IMR-90 (cell line): ENCODE data around the gene LGALS1. TPM values are rescaled to one million over a fixed set of nuclear protein-coding genes. Genes with fewer than 3 reads are reported as not detected.

Source experiments
- ATAC-seq: fragments of 200-7000 bp; cut with Tn5 transposase; 2 replicates; pipeline ENCODE4 v1.9.1; 2020; ENCODE audit warnings: low read depth, mild to moderate bottlenecking, moderate library complexity
- BruUV-seq: library from RNA; stranded (reverse); fragments of 400-500 nt; replicated peaks from 2 replicates; lab custom pipeline; 2021; lab: Mats Ljungman, UMichigan
- CTCF ChIA-PET: fragments of 300-600 bp; formaldehyde crosslinking; extraction: SDS; loops from one replicate; lab custom pipeline; 2021; ENCODE audit warnings: antibody characterized with exemption; lab: Yijun Ruan, JAX
- POLR2A ChIA-PET: fragments of 300-600 bp; sonication (Branson Sonifier 250); formaldehyde crosslinking; loops from one replicate; lab custom pipeline; 2022; ENCODE audit warnings: antibody characterized with exemption; ENCODE audit not compliant: unreplicated experiment; lab: Charles Lee
- DNase-seq: peaks from one replicate; pipeline ENCODE4 v3.0.0; 2013
- H2AFZ ChIP-seq: replicated peaks from 2 replicates; pipeline ENCODE3; 2013; ENCODE audit warnings: low read length, mild to moderate bottlenecking; ENCODE audit not compliant: poor library complexity
- H2AK5ac ChIP-seq: 2 replicates; pipeline ENCODE4 v1.6.1; 2013; ENCODE audit warnings: low read depth, low read length, inconsistent platforms
- H2AK9ac ChIP-seq: replicated peaks from 2 replicates; pipeline ENCODE3; 2013; ENCODE audit warnings: mild to moderate bottlenecking, low read depth, low read length, moderate library complexity; ENCODE audit not compliant: poor library complexity
- H2BK120ac ChIP-seq: 2 replicates; pipeline ENCODE4 v1.6.1; 2013; ENCODE audit warnings: low read depth, low read length, inconsistent platforms
- H2BK15ac ChIP-seq: 3 replicates; pipeline ENCODE4 v1.6.1; 2013; ENCODE audit warnings: low read depth, low read length, inconsistent platforms
- H2BK20ac ChIP-seq: 2 replicates; pipeline ENCODE4 v1.6.1; 2013; ENCODE audit warnings: low read depth, mild to moderate bottlenecking, inconsistent platforms, low read length, moderate library complexity
- H2BK5ac ChIP-seq: 2 replicates; pipeline ENCODE4 v1.6.1; 2013; ENCODE audit warnings: mild to moderate bottlenecking, low read depth, low read length, inconsistent platforms; ENCODE audit not compliant: poor library complexity, severe bottlenecking
- H3K14ac ChIP-seq: replicated peaks from 2 replicates; pipeline ENCODE4 v1.6.1; 2013; ENCODE audit warnings: low read depth, low read length, inconsistent platforms
- H3K18ac ChIP-seq: 2 replicates; pipeline ENCODE4 v1.6.1; 2013; ENCODE audit warnings: low read depth, low read length, control low read depth
- H3K23ac ChIP-seq: 2 replicates; pipeline ENCODE4 v1.6.1; 2013; ENCODE audit warnings: low read depth, low read length, inconsistent platforms
- H3K27ac ChIP-seq: 2 replicates; pipeline ENCODE4 v1.5.1; 2013; ENCODE audit warnings: mild to moderate bottlenecking, control low read depth, low read length; ENCODE audit not compliant: insufficient read depth
- H3K27me3 ChIP-seq: 2 replicates; pipeline ENCODE4 v1.6.1; 2013; ENCODE audit warnings: low read length; ENCODE audit not compliant: control insufficient read depth, insufficient read depth
- H3K36me3 ChIP-seq: 2 replicates; pipeline ENCODE4 v1.6.1; 2013; ENCODE audit warnings: low read length, mixed read lengths; ENCODE audit not compliant: control insufficient read depth, insufficient read depth
- H3K4ac ChIP-seq: 2 replicates; pipeline ENCODE4 v1.6.1; 2013; ENCODE audit warnings: low read depth, low read length, inconsistent platforms
- H3K4me1 ChIP-seq: 2 replicates; pipeline ENCODE4 v1.6.1; 2013; ENCODE audit warnings: low read length, mixed read lengths; ENCODE audit not compliant: control insufficient read depth, insufficient read depth
- H3K4me2 ChIP-seq: 2 replicates; pipeline ENCODE4 v1.6.1; 2013; ENCODE audit warnings: low read depth, mild to moderate bottlenecking, control low read depth, low read length, moderate library complexity
- H3K4me3 ChIP-seq: 2 replicates; pipeline ENCODE4 v1.5.1; 2013; ENCODE audit warnings: low read depth, mild to moderate bottlenecking, control low read depth, low read length, moderate library complexity; ENCODE audit not compliant: insufficient read depth
- H3K56ac ChIP-seq: 2 replicates; pipeline ENCODE4 v1.6.1; 2013; ENCODE audit warnings: low read length, inconsistent platforms; ENCODE audit not compliant: insufficient read depth; ENCODE audit errors: extremely low read depth
- H3K79me1 ChIP-seq, 2 experiments: 2 replicates each; pipeline ENCODE4 v1.6.1; 2013; ENCODE audit warnings: low read length in 2 of 2, inconsistent platforms in 1 of 2, low read depth in 1 of 2
- H3K9ac ChIP-seq: 2 replicates; pipeline ENCODE4 v1.6.1; 2013; ENCODE audit warnings: low read depth, low read length, control low read depth
- H3K9me1 ChIP-seq: 2 replicates; pipeline ENCODE4 v1.6.1; 2013; ENCODE audit warnings: low read length, inconsistent platforms; ENCODE audit not compliant: insufficient read depth
- H3K9me3 ChIP-seq: 2 replicates; pipeline ENCODE4 v1.6.1; 2013; ENCODE audit warnings: low read length; ENCODE audit not compliant: control insufficient read depth, insufficient read depth
- H4K20me1 ChIP-seq: 2 replicates; pipeline ENCODE4 v1.6.1; 2013; ENCODE audit warnings: low read length, inconsistent platforms; ENCODE audit not compliant: insufficient read depth
- H4K5ac ChIP-seq: 2 replicates; pipeline ENCODE4 v1.6.1; 2013; ENCODE audit warnings: mild to moderate bottlenecking, low read depth, low read length, control low read depth
- H4K8ac ChIP-seq, 2 experiments: 2 replicates each; pipeline ENCODE4 v1.6.1; 2013; ENCODE audit warnings: low read depth in 2 of 2, low read length in 2 of 2, control low read depth in 1 of 2, inconsistent platforms in 1 of 2
- H4K91ac ChIP-seq: 2 replicates; pipeline ENCODE4 v1.6.1; 2013; ENCODE audit warnings: low read depth, low read length, inconsistent platforms; ENCODE audit not compliant: insufficient read depth
- BHLHE40 ChIP-seq: fragments of 150-350 bp; IDR thresholded peaks from 2 replicates; pipeline ENCODE4 v1.6.1; 2016; ENCODE audit warnings: mild to moderate bottlenecking, low read depth, low read length
- CEBPB ChIP-seq: IDR thresholded peaks from 2 replicates; pipeline ENCODE4 v1.6.1; 2012; ENCODE audit warnings: low read depth, low read length, improper control_type of control experiment
- CHD1 ChIP-seq: IDR thresholded peaks from 2 replicates; pipeline ENCODE4 v1.6.1; 2012; ENCODE audit warnings: low read depth, low read length, improper control_type of control experiment
- FOS ChIP-seq: fragments of 150-350 bp; IDR thresholded peaks from 2 replicates; pipeline ENCODE4 v1.6.1; 2016; ENCODE audit warnings: low read depth, low read length
- MAFK ChIP-seq: IDR thresholded peaks from 2 replicates; pipeline ENCODE4 v1.6.1; 2012; ENCODE audit warnings: low read depth, low read length, improper control_type of control experiment
- MAZ ChIP-seq: IDR thresholded peaks from 2 replicates; pipeline ENCODE4 v1.6.1; 2012; ENCODE audit warnings: low read depth, mild to moderate bottlenecking, low read length, improper control_type of control experiment, moderate library complexity, borderline replicate concordance
- MXI1 ChIP-seq: IDR thresholded peaks from 2 replicates; pipeline ENCODE4 v1.6.1; 2012; ENCODE audit warnings: low read depth, mild to moderate bottlenecking, low read length, moderate library complexity, borderline replicate concordance
- NFE2L2 ChIP-seq: fragments of 150-350 bp; IDR thresholded peaks from 2 replicates; pipeline ENCODE4 v1.6.1; 2016; ENCODE audit warnings: low read depth, mild to moderate bottlenecking, low read length
- POLR2A ChIP-seq: IDR thresholded peaks from 2 replicates; pipeline ENCODE4 v1.6.1; 2012; ENCODE audit warnings: mild to moderate bottlenecking, low read depth, low read length
- RAD21 ChIP-seq: IDR thresholded peaks from 2 replicates; pipeline ENCODE4 v1.6.1; 2012; ENCODE audit warnings: low read length, improper control_type of control experiment
- RCOR1 ChIP-seq: IDR thresholded peaks from 2 replicates; pipeline ENCODE4 v1.6.1; 2012; ENCODE audit warnings: mild to moderate bottlenecking, low read length, improper control_type of control experiment; ENCODE audit not compliant: insufficient replicate concordance
- RFX5 ChIP-seq: IDR thresholded peaks from 2 replicates; pipeline ENCODE4 v1.8.0; 2012; ENCODE audit warnings: low read depth, mild to moderate bottlenecking, low read length, moderate library complexity
- SMC3 ChIP-seq: fragments of 150-350 bp; IDR thresholded peaks from 2 replicates; pipeline ENCODE4 v1.6.1; 2016; ENCODE audit warnings: low read depth, mild to moderate bottlenecking, antibody characterized with exemption, low read length, moderate library complexity
- WGBS, 2 experiments: methylation state at CpG; one replicate each; pipeline versions ENCODE4 v1.1.5 to v1.1.7; 2013; ENCODE audit warnings: missing lambda C conversion rate in 2 of 2; ENCODE audit not compliant: insufficient read length in 1 of 2; ENCODE audit errors: extremely low coverage in 2 of 2; 5-methylcytosine and 5-hydroxymethylcytosine counted together
- dilution Hi-C: fragments of 300-500 bp; cut with HindIII; formaldehyde crosslinking; loops from one replicate; pipeline ENCODE4 v1.14.3; 2018; ENCODE audit warnings: low sequenced_read_pairs; ENCODE audit not compliant: unreplicated experiment
- in situ Hi-C: fragments of 300-500 bp; cut with MboI; formaldehyde crosslinking; loops from 3 replicates; pipeline ENCODE4 v1.14.3; 2019; ENCODE audit warnings: low sequenced_read_pairs, inconsistent platforms, mixed read lengths
- intact Hi-C: fragments of 100-400 bp; cut with micrococcal nuclease; formaldehyde crosslinking; loops from 2 replicates; pipeline ENCODE4 v1.10.0; 2022
- polyA plus RNA-seq, 3 experiments: library from polyadenylated mRNA; depleted of rRNA; stranded (reverse); fragments of >200 nt; gene quantifications; 2 replicates each; pipeline ENCODE4 v1.2.3, GENCODE V29; 2012; ENCODE audit warnings: low replicate concordance in 1 of 3
- total RNA-seq: library from RNA; depleted of rRNA; stranded (reverse); fragments of >200 nt; gene quantifications from 2 replicates; pipeline ENCODE4 v1.2.3, GENCODE V29; 2012
- TF ChIP-seq, protein P1 (sequence below): conservative IDR thresholded peaks from 2 replicates; pipeline ENCODE4 v1.5.1; 2012; ENCODE audit warnings: mild to moderate bottlenecking, low read depth, low read length, improper control_type of control experiment
- TF ChIP-seq, protein P2 (sequence below): fragments of 150-350 bp; IDR thresholded peaks from 2 replicates; pipeline ENCODE4 v1.6.1; 2016; ENCODE audit warnings: low read depth, mild to moderate bottlenecking, low read length, moderate library complexity, borderline replicate concordance
- TF ChIP-seq, protein P3 (sequence below): fragments of 150-350 bp; IDR thresholded peaks from 2 replicates; pipeline ENCODE4 v1.6.1; 2017; ENCODE audit warnings: mild to moderate bottlenecking, antibody characterized with exemption, low read length, low read depth

Gene LGALS1
- total and polyA plus RNA-seq, 2 of the 4 experiments (the other 2 are of a cell fraction): 11,896 to 15,383 TPM

DNA sequence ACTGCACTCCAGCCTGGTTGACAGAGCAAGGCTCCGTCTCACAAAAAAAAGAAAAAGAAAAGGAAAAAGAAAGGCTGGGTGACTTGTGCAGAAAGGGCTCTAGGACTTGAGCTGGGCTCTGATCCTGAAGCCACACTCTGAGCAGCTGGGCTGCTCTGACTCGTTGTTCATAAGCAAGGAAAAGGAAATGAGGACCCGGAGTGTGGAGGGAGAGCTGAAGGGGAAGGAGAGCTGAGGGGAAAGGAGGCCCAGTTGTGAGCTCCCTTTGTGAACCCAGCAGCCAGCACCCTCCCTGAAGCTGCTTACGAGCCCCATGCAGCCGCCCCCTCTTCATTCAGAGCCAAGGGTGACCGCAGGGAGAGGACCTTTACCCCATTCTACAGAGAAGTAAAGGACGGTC, 48.3 kb upstream of the LGALS1 start:
- peak overlapping the region; percentile 33 for H2AK9ac ChIP-seq
- peaks cover 50% of the 10 kb centered on the region; the same call in 1 of the 2 replicates for H3K36me3 ChIP-seq
- H2BK5ac ChIP-seq: no peak overlapping the region
- H2AFZ ChIP-seq: no peak overlapping the region
- H3K27ac ChIP-seq: no peak overlapping the region
- H2BK15ac ChIP-seq: no peak overlapping the region
- no peak overlapping the region for H3K14ac ChIP-seq
- ChIA-PET POLR2A (no interaction called here), CTCF (interaction anchor here (0.6 to 0.9 kb wide), 2 partner anchors 20 to 165 kb away, joined by 3 to 4 read pairs; no protein-coding TSS in a partner anchor)
- H3K9ac ChIP-seq: no peak overlapping the region
- no peak overlapping the region for H4K8ac ChIP-seq
- ATAC-seq (0 out of 2 replicates have a peak, but pooled peaks have one; percentile 15), DNase-seq (no peak)
- no peaks in the 10 kb centered on the region; the same call in 1 of the 2 replicates for H4K20me1 ChIP-seq
- peaks cover 3% of the 10 kb centered on the region; the same call in 1 of the 2 replicates for H3K4me1 ChIP-seq
- no peak overlapping the region for H3K23ac ChIP-seq
- no peak overlapping the region for H3K4me3 ChIP-seq
- dilution Hi-C loops (no loop called here), in situ Hi-C loops (no loop called here), intact Hi-C loops (no loop called here)
- no peak overlapping the region for H2BK120ac ChIP-seq
- no peak overlapping the region for H3K4ac ChIP-seq
- no peak overlapping the region for H2BK20ac ChIP-seq
- H4K91ac ChIP-seq: no peak overlapping the region
- H2AK5ac ChIP-seq: no peak overlapping the region; the same call in 1 of the 2 replicates
- no peak overlapping the region for H3K18ac ChIP-seq
- H3K9me3 ChIP-seq: no peaks in the 10 kb centered on the region
- TF ChIP-seq RCOR1 (no peak), MAZ (no peak), RAD21 (no peak), RFX5 (no peak), NFE2L2 (no peak), CHD1 (no peak), BHLHE40 (no peak), POLR2A (no peak), MAFK (no peak), SMC3 (no peak), MXI1 (no peak), FOS (no peak), CEBPB (no peak)
- TF ChIP-seq, protein P1, sequence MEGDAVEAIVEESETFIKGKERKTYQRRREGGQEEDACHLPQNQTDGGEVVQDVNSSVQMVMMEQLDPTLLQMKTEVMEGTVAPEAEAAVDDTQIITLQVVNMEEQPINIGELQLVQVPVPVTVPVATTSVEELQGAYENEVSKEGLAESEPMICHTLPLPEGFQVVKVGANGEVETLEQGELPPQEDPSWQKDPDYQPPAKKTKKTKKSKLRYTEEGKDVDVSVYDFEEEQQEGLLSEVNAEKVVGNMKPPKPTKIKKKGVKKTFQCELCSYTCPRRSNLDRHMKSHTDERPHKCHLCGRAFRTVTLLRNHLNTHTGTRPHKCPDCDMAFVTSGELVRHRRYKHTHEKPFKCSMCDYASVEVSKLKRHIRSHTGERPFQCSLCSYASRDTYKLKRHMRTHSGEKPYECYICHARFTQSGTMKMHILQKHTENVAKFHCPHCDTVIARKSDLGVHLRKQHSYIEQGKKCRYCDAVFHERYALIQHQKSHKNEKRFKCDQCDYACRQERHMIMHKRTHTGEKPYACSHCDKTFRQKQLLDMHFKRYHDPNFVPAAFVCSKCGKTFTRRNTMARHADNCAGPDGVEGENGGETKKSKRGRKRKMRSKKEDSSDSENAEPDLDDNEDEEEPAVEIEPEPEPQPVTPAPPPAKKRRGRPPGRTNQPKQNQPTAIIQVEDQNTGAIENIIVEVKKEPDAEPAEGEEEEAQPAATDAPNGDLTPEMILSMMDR: no peak
- TF ChIP-seq, protein P2, sequence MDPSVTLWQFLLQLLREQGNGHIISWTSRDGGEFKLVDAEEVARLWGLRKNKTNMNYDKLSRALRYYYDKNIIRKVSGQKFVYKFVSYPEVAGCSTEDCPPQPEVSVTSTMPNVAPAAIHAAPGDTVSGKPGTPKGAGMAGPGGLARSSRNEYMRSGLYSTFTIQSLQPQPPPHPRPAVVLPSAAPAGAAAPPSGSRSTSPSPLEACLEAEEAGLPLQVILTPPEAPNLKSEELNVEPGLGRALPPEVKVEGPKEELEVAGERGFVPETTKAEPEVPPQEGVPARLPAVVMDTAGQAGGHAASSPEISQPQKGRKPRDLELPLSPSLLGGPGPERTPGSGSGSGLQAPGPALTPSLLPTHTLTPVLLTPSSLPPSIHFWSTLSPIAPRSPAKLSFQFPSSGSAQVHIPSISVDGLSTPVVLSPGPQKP: no peak
- TF ChIP-seq, protein P3, sequence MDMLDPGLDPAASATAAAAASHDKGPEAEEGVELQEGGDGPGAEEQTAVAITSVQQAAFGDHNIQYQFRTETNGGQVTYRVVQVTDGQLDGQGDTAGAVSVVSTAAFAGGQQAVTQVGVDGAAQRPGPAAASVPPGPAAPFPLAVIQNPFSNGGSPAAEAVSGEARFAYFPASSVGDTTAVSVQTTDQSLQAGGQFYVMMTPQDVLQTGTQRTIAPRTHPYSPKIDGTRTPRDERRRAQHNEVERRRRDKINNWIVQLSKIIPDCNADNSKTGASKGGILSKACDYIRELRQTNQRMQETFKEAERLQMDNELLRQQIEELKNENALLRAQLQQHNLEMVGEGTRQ: no peak
- no peak overlapping the region for H4K5ac ChIP-seq
- H3K79me1 ChIP-seq: peaks cover 0 to 12% of the 10 kb centered on the region in 2 experiments; a peak in 2 of 4 replicates
- H3K27me3 ChIP-seq: no peaks in the 10 kb centered on the region
- H3K4me2 ChIP-seq: no peak overlapping the region
- 78% methylated on average over 4 of the region's 7 CpGs; no CpG with 5 or more reads in 1 of the 2 experiments for WGBS, 2 experiments
- H3K56ac ChIP-seq: no peak overlapping the region
- H3K9me1 ChIP-seq: no peaks in the 10 kb centered on the region
- no TSS peak for BruUV-seq
